BJ (cell line): ENCODE results near the gene C12orf43. TPM values are rescaled to one million over a fixed set of nuclear protein-coding genes. Genes with fewer than 3 reads are reported as not detected.

Experiments used
- CTCF ChIA-PET: fragments of 350-600 bp; formaldehyde crosslinking; extraction: SDS; loops from one replicate; lab custom pipeline; 2021; ENCODE audit warnings: antibody characterized with exemption, inconsistent platforms; lab: Yijun Ruan, JAX
- POLR2A ChIA-PET: fragments of 300-600 bp; sonication (Branson Sonifier 250); formaldehyde crosslinking; extraction: SDS; loops from one replicate; lab custom pipeline; 2021; ENCODE audit warnings: antibody characterized with exemption; lab: Charles Lee
- DNase-seq: peaks from one replicate; pipeline ENCODE4 v3.0.0-alpha.2; 2011; ENCODE audit warnings: low read depth
- H3K27me3 ChIP-seq: 2 replicates; pipeline ENCODE4 v1.6.0; 2011; ENCODE audit warnings: low read length; ENCODE audit not compliant: control insufficient read depth, insufficient read depth
- H3K36me3 ChIP-seq: 2 replicates; pipeline ENCODE4 v1.5.1; 2011; ENCODE audit warnings: low read length; ENCODE audit not compliant: control insufficient read depth, insufficient read depth
- H3K4me3 ChIP-seq: 2 replicates; pipeline ENCODE4 v1.5.1; 2011; ENCODE audit warnings: low read depth, mild to moderate bottlenecking, control low read depth, low read length
- polyA plus RNA-seq: library from polyadenylated mRNA; depleted of rRNA; stranded (reverse); fragments of >200 nt; gene quantifications from 2 replicates; pipeline ENCODE4 v1.2.3, GENCODE V29; 2011
- TF ChIP-seq, protein P1 (sequence below): IDR thresholded peaks from 2 replicates; pipeline ENCODE4 v1.5.1; 2011; ENCODE audit warnings: low read depth, mild to moderate bottlenecking, control low read depth, inconsistent platforms, low read length, moderate library complexity; ENCODE audit not compliant: insufficient read depth

The C12orf43 gene
- polyA plus RNA-seq, 1 experiment: 14.0 TPM

DNA sequence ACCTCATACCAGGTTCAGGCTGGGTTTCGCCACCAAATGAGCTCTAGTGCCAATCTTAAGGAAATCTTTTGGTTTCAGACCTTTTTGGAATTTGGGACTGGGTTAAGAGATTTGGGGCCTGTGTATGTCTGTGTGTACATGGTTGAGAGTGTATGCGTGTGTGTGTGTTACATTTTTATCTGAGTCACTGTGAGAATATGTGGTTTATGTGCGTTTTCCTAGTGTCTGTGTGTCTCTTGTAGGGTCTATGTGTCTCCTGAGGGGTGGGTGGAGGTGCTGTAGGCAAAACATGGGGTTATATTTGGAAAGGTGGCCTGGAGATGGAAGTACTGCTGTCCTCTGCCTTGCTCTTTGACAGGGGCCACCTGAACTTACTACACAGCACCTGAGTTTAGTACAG is 17.9 kb downstream of the C12orf43 start:
- DNase-seq: no peak
- TF ChIP-seq, protein P1, sequence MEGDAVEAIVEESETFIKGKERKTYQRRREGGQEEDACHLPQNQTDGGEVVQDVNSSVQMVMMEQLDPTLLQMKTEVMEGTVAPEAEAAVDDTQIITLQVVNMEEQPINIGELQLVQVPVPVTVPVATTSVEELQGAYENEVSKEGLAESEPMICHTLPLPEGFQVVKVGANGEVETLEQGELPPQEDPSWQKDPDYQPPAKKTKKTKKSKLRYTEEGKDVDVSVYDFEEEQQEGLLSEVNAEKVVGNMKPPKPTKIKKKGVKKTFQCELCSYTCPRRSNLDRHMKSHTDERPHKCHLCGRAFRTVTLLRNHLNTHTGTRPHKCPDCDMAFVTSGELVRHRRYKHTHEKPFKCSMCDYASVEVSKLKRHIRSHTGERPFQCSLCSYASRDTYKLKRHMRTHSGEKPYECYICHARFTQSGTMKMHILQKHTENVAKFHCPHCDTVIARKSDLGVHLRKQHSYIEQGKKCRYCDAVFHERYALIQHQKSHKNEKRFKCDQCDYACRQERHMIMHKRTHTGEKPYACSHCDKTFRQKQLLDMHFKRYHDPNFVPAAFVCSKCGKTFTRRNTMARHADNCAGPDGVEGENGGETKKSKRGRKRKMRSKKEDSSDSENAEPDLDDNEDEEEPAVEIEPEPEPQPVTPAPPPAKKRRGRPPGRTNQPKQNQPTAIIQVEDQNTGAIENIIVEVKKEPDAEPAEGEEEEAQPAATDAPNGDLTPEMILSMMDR: no peak
- Histone ChIP-seq H3K4me3 (no peak overlapping the region), H3K27me3 (peaks cover 2% of the 10 kb centered on the region), H3K36me3 (peaks cover 4% of the 10 kb centered on the region; the same call in 1 of the 2 replicates)
- POLR2A ChIA-PET: no interaction called here
- CTCF ChIA-PET: no interaction called here

DNA sequence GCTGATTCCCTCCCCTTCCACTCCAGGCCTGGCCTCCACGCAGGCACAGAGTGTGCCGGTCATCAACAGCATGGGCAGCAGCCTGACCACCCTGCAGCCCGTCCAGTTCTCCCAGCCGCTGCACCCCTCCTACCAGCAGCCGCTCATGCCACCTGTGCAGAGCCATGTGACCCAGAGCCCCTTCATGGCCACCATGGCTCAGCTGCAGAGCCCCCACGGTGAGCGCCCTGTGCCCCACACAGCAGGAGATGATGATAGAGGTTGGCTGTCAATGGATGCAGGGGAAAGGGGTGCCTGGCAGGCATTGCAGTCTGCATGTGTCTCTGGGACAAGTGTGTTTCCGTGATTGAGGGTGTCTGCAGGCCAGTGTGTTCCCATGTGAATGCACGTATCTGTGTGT is 18.8 kb downstream of the C12orf43 start:
- Histone ChIP-seq H3K4me3 (no peak overlapping the region), H3K36me3 (no peaks in the 10 kb centered on the region), H3K27me3 (peaks cover 3% of the 10 kb centered on the region)
- TF ChIP-seq, protein P1: no peak
- DNase-seq: no peak
- ChIA-PET POLR2A (no interaction called here), CTCF (no interaction called here)

DNA sequence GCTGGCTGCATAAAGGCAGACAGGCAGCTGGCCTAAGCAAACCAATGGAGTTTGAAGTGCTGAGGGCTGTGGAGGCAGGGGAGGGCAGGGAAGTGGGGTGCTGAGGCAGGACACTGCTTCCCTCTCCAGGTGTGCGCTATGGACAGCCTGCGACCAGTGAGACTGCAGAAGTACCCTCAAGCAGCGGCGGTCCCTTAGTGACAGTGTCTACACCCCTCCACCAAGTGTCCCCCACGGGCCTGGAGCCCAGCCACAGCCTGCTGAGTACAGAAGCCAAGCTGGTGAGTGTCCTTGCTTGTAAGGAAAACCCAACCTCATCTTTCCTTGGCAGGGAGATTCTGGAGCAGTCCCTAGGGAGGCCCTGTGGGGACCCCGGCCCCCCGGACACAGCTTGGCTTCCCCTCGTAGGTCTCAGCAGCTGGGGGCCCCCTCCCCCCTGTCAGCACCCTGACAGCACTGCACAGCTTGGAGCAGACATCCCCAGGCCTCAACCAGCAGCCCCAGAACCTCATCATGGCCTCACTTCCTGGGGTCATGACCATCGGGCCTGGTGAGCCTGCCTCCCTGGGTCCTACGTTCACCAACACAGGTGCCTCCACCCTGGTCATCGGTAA is 20.0 kb downstream of the C12orf43 start:
- DNase-seq: no peak
- Histone ChIP-seq H3K4me3 (no peak overlapping the region), H3K36me3 (no peaks in the 10 kb centered on the region), H3K27me3 (peaks cover 5% of the 10 kb centered on the region)
- ChIA-PET CTCF (no interaction called here), POLR2A (no interaction called here)
- TF ChIP-seq, protein P1: no peak

DNA sequence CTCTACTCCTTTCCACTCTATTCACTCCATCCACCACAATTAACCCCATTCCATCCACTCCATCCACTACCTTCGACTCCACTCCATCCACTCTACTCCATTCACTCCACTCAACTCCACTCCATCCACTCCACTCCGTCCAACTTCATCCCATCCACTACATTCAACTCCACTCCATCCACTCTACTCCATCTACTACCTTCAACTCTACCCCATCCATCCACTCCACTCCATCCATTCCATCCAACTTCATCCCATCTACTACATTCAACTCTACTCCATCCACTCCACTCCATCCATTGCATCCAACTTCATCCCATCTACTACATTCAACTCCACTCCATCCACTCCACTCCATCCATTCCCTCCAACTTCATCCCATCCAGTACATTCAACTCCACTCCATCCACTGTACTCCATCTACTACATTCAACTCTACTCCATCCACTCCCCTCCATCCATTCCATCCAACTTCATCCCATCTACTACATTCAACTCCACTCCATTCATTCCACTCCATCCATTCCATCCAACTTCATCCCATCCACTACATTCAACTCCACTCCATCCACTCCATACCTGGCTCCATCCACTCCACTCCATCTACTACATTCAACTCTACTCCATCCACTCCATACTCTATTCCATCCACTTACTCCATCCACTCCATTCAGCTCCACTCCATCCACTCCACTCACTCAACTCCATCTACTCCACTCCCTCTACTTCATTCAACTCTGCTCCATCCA is 21.5 kb downstream of the C12orf43 start:
- Histone ChIP-seq H3K4me3 (no peak overlapping the region), H3K36me3 (no peaks in the 10 kb centered on the region), H3K27me3 (peaks cover 5% of the 10 kb centered on the region)
- CTCF ChIA-PET: no interaction called here
- POLR2A ChIA-PET: no interaction called here
- TF ChIP-seq, protein P1: no peak
- no peak for DNase-seq

DNA sequence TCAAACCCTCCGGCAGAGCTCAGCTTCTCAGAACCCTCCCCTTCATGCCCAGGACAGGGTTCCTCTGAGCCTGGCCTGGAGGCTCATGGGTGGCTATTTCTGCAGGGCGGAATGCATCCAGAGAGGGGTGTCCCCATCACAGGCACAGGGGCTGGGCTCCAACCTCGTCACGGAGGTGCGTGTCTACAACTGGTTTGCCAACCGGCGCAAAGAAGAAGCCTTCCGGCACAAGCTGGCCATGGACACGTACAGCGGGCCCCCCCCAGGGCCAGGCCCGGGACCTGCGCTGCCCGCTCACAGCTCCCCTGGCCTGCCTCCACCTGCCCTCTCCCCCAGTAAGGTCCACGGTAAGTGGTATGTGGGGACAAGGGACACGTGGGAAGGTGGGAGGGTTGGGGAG is 22.2 kb downstream of the C12orf43 start:
- H3K36me3 ChIP-seq: no peaks in the 10 kb centered on the region

More for the DNA sequence above, 22.2 kb downstream of the C12orf43 start:
- DNase-seq: no peak
- ChIA-PET POLR2A (interaction anchor here (0.6 kb wide), 1 partner anchor 302 kb away, joined by 9 read pairs; the partner anchor contains the start of gene CAMKK2), CTCF (no interaction called here)
- Histone ChIP-seq H3K4me3 (no peak overlapping the region), H3K27me3 (peaks cover 5% of the 10 kb centered on the region)
- TF ChIP-seq, protein P1: no peak
